Measurements from ENCODE around the gene LAMC3. TPM values are rescaled to one million over a fixed set of nuclear protein-coding genes. Genes with fewer than 3 reads are reported as not detected.
"Not testable (repeated sequence)": the region's sequence is repeated elsewhere in the genome, so short reads cannot be mapped to it uniquely, and the experiment has no call there.

Gene LAMC3
- total RNA-seq, 2 donors from 2014 or later: 0.11 to 0.45 TPM

- H3K4me1 Mint-ChIP-seq: no peaks in the 10 kb centered on the region
- H3K36me3 Mint-ChIP-seq (ENCODE audit: low read depth): no peaks in the 10 kb centered on the region
- no peaks in the 10 kb centered on the region for H3K9me3 Mint-ChIP-seq
- no peak overlapping the region for H3K4me3 Mint-ChIP-seq
- no peak overlapping the region for H3K27ac Mint-ChIP-seq
- peaks cover 6% of the 10 kb centered on the region for H3K27me3 Mint-ChIP-seq
- ATAC-seq (replicated peaks): no peak
Measured at GRCh38 chr9:130993303-130994030, 15.5 kb upstream of the LAMC3 start.

- Mint-ChIP-seq H3K27me3 (peaks cover 14% of the 10 kb centered on the region), H3K9me3 (no peaks in the 10 kb centered on the region), H3K4me1 (peaks cover 4% of the 10 kb centered on the region), H3K27ac (no peak overlapping the region), H3K4me3 (no peak overlapping the region), H3K36me3 (ENCODE audit: low read depth) (no peaks in the 10 kb centered on the region)
- ATAC-seq (replicated peaks): no peak
Measured at GRCh38 chr9:130994135-130995085, 14.6 kb upstream of the LAMC3 start.

GRCh38 chr9:130995086-130996011 lies 13.6 kb upstream of the LAMC3 start:
- ATAC-seq (replicated peaks): no peak
- H3K36me3 Mint-ChIP-seq (ENCODE audit: low read depth): no peaks in the 10 kb centered on the region
- H3K9me3 Mint-ChIP-seq: no peaks in the 10 kb centered on the region
- H3K4me1 Mint-ChIP-seq: peaks cover 4% of the 10 kb centered on the region
- no peak overlapping the region for H3K27ac Mint-ChIP-seq
- H3K27me3 Mint-ChIP-seq: peaks cover 19% of the 10 kb centered on the region
- no peak overlapping the region for H3K4me3 Mint-ChIP-seq

- H3K4me3 Mint-ChIP-seq: no peak overlapping the region
- no peaks in the 10 kb centered on the region for H3K36me3 Mint-ChIP-seq (ENCODE audit: low read depth)
- H3K9me3 Mint-ChIP-seq: no peaks in the 10 kb centered on the region
- H3K4me1 Mint-ChIP-seq: peaks cover 4% of the 10 kb centered on the region
- no peak for ATAC-seq (replicated peaks)
- H3K27me3 Mint-ChIP-seq: peaks cover 19% of the 10 kb centered on the region
- H3K27ac Mint-ChIP-seq: no peak overlapping the region
Measured at GRCh38 chr9:130996205-130996604, 12.8 kb upstream of the LAMC3 start.

- no peaks in the 10 kb centered on the region for H3K36me3 Mint-ChIP-seq (ENCODE audit: low read depth)
- peaks cover 20% of the 10 kb centered on the region for H3K27me3 Mint-ChIP-seq
- H3K4me1 Mint-ChIP-seq: peaks cover 4% of the 10 kb centered on the region
- ATAC-seq (replicated peaks): no peak
- no peak overlapping the region for H3K27ac Mint-ChIP-seq
- no peaks in the 10 kb centered on the region for H3K9me3 Mint-ChIP-seq
- no peak overlapping the region for H3K4me3 Mint-ChIP-seq
Measured at GRCh38 chr9:130996676-130997394, 12.1 kb upstream of the LAMC3 start.

GRCh38 chr9:130997395-130997684 lies 11.6 kb upstream of the LAMC3 start:
- Mint-ChIP-seq H3K27ac (no peak overlapping the region), H3K27me3 (peaks cover 20% of the 10 kb centered on the region), H3K4me1 (peaks cover 4% of the 10 kb centered on the region), H3K9me3 (no peaks in the 10 kb centered on the region), H3K4me3 (no peak overlapping the region), H3K36me3 (ENCODE audit: low read depth) (no peaks in the 10 kb centered on the region)
- no peak for ATAC-seq (replicated peaks)

GRCh38 chr9:130997925-130998596 lies 10.9 kb upstream of the LAMC3 start:
- ATAC-seq (replicated peaks): peak; percentile 52
- no peak overlapping the region for H3K4me3 Mint-ChIP-seq
- no peak overlapping the region for H3K27ac Mint-ChIP-seq
- H3K9me3 Mint-ChIP-seq: no peaks in the 10 kb centered on the region
- H3K36me3 Mint-ChIP-seq (ENCODE audit: low read depth): no peaks in the 10 kb centered on the region
- peaks cover 24% of the 10 kb centered on the region for H3K27me3 Mint-ChIP-seq
- H3K4me1 Mint-ChIP-seq: peaks cover 4% of the 10 kb centered on the region

GRCh38 chr9:130998597-130999244 lies 10.3 kb upstream of the LAMC3 start:
- no peaks in the 10 kb centered on the region for H3K36me3 Mint-ChIP-seq (ENCODE audit: low read depth)
- no peaks in the 10 kb centered on the region for H3K9me3 Mint-ChIP-seq
- H3K27me3 Mint-ChIP-seq: peaks cover 24% of the 10 kb centered on the region
- no peak overlapping the region for H3K27ac Mint-ChIP-seq
- H3K4me1 Mint-ChIP-seq: peaks cover 4% of the 10 kb centered on the region
- no peak overlapping the region for H3K4me3 Mint-ChIP-seq
- ATAC-seq (replicated peaks): no peak

GRCh38 chr9:130999245-130999623 lies 9.7 kb upstream of the LAMC3 start:
- H3K27ac Mint-ChIP-seq: no peak overlapping the region
- peaks cover 24% of the 10 kb centered on the region for H3K27me3 Mint-ChIP-seq
- peaks cover 4% of the 10 kb centered on the region for H3K4me1 Mint-ChIP-seq
- H3K36me3 Mint-ChIP-seq (ENCODE audit: low read depth): no peaks in the 10 kb centered on the region
- no peaks in the 10 kb centered on the region for H3K9me3 Mint-ChIP-seq
- ATAC-seq (replicated peaks): no peak
- no peak overlapping the region for H3K4me3 Mint-ChIP-seq

GRCh38 chr9:131000526-131000925 lies 8.4 kb upstream of the LAMC3 start:
- not testable (repeated sequence) for H3K4me1 Mint-ChIP-seq; H3K4me3 Mint-ChIP-seq; H3K9me3 Mint-ChIP-seq; H3K36me3 Mint-ChIP-seq (ENCODE audit: low read depth); ATAC-seq (replicated peaks); H3K27ac Mint-ChIP-seq
- H3K27me3 Mint-ChIP-seq: peaks cover 25% of the 10 kb centered on the region

GRCh38 chr9:131001021-131001420 lies 8.0 kb upstream of the LAMC3 start:
- Mint-ChIP-seq H3K27me3 (peaks cover 25% of the 10 kb centered on the region), H3K4me1 (peaks cover 4% of the 10 kb centered on the region), H3K36me3 (ENCODE audit: low read depth) (no peaks in the 10 kb centered on the region), H3K9me3 (no peaks in the 10 kb centered on the region), H3K4me3 (no peak overlapping the region), H3K27ac (no peak overlapping the region)
- no peak for ATAC-seq (replicated peaks)

- H3K4me3 Mint-ChIP-seq: no peak overlapping the region
- ATAC-seq (replicated peaks): no peak
- H3K27ac Mint-ChIP-seq: no peak overlapping the region
- no peaks in the 10 kb centered on the region for H3K9me3 Mint-ChIP-seq
- H3K4me1 Mint-ChIP-seq: peaks cover 4% of the 10 kb centered on the region
- H3K27me3 Mint-ChIP-seq: peaks cover 25% of the 10 kb centered on the region
- H3K36me3 Mint-ChIP-seq (ENCODE audit: low read depth): no peaks in the 10 kb centered on the region
Measured at GRCh38 chr9:131001990-131002389, 7.0 kb upstream of the LAMC3 start.

GRCh38 chr9:131006601-131007000 lies 2.4 kb upstream of the LAMC3 start:
- Mint-ChIP-seq H3K9me3 (no peaks in the 10 kb centered on the region), H3K36me3 (ENCODE audit: low read depth) (no peaks in the 10 kb centered on the region), H3K4me1 (no peaks in the 10 kb centered on the region), H3K4me3 (no peak overlapping the region), H3K27ac (no peak overlapping the region), H3K27me3 (peaks cover 17% of the 10 kb centered on the region)
- ATAC-seq (replicated peaks): no peak
